AML-193 (cell line): ENCODE data around the gene VPS35.

Experiments used
- DNase-seq, 2 experiments: peaks; one replicate each; lab custom pipeline; 2025; lab: John Stamatoyannopoulos, UW

Gene VPS35

GRCh38 chr16:46613352-46613751 is 75.6 kb downstream of the VPS35 start:
- no peak for DNase-seq

DNA sequence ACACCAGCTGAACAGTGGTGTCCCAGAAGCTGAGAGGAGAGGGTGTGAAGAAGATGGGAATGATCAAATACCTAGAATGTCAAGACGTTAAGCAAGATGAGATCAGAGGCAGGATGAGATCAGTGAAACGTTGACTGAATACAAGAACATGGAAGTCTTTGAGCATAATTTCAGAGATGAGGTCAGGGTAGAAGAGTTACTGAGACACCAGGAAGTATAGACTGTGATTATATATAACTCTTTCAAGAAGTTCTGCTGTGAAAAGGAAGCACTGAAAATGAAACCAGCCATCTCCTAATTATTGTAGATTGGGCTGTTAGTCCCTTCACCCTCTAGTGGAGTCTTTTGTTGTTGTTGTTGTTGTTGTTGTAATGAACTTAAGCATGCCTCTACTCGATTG is 76.9 kb downstream of the VPS35 start:
- no peak for DNase-seq

- peak; percentile 16 to 40 for DNase-seq
Observed at GRCh38 chr16:46607529-46607928, 81.4 kb downstream of the VPS35 start.

DNA sequence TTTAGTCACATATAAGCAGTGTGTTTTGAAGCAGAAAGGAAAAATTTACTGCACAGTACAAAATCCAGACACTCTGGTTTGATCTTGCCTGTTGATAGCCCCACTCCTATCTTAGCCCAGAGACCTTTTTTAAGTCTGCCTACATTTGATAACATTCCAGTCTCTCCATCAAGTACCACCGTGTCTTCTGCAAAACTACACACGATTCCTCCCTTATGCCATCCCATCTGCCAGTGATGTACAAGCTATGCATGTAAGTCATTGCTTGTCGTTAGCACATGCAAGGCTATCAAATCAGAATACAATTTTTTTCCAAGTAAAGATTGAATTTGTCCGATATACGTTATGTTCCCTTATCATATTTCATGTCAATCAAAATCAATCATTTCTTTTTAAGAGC is 82.7 kb downstream of the VPS35 start:
- DNase-seq, result no peak
